IMR-90 (cell line): ENCODE measurements around the gene GPR39. TPM values are rescaled to one million over a fixed set of nuclear protein-coding genes. Genes with fewer than 3 reads are reported as not detected.

ENCODE experiments used
- ATAC-seq: fragments of 200-7000 bp; cut with Tn5 transposase; 2 replicates; pipeline ENCODE4 v1.9.1; 2020; ENCODE audit warnings: low read depth, mild to moderate bottlenecking, moderate library complexity
- BruUV-seq: library from RNA; stranded (reverse); fragments of 400-500 nt; replicated peaks from 2 replicates; lab custom pipeline; 2021; lab: Mats Ljungman, UMichigan
- CTCF ChIA-PET: fragments of 300-600 bp; formaldehyde crosslinking; extraction: SDS; loops from one replicate; lab custom pipeline; 2021; ENCODE audit warnings: antibody characterized with exemption; lab: Yijun Ruan, JAX
- POLR2A ChIA-PET: fragments of 300-600 bp; sonication (Branson Sonifier 250); formaldehyde crosslinking; loops from one replicate; lab custom pipeline; 2022; ENCODE audit warnings: antibody characterized with exemption; ENCODE audit not compliant: unreplicated experiment; lab: Charles Lee
- DNase-seq: peaks from one replicate; pipeline ENCODE4 v3.0.0; 2013
- H2AFZ ChIP-seq: replicated peaks from 2 replicates; pipeline ENCODE3; 2013; ENCODE audit warnings: low read length, mild to moderate bottlenecking; ENCODE audit not compliant: poor library complexity
- H2AK5ac ChIP-seq: 2 replicates; pipeline ENCODE4 v1.6.1; 2013; ENCODE audit warnings: low read depth, low read length, inconsistent platforms
- H2AK9ac ChIP-seq: replicated peaks from 2 replicates; pipeline ENCODE3; 2013; ENCODE audit warnings: mild to moderate bottlenecking, low read depth, low read length, moderate library complexity; ENCODE audit not compliant: poor library complexity
- H2BK120ac ChIP-seq: 2 replicates; pipeline ENCODE4 v1.6.1; 2013; ENCODE audit warnings: low read depth, low read length, inconsistent platforms
- H2BK15ac ChIP-seq: 3 replicates; pipeline ENCODE4 v1.6.1; 2013; ENCODE audit warnings: low read depth, low read length, inconsistent platforms
- H2BK20ac ChIP-seq: 2 replicates; pipeline ENCODE4 v1.6.1; 2013; ENCODE audit warnings: low read depth, mild to moderate bottlenecking, inconsistent platforms, low read length, moderate library complexity
- H2BK5ac ChIP-seq: 2 replicates; pipeline ENCODE4 v1.6.1; 2013; ENCODE audit warnings: mild to moderate bottlenecking, low read depth, low read length, inconsistent platforms; ENCODE audit not compliant: poor library complexity, severe bottlenecking
- H3K14ac ChIP-seq: replicated peaks from 2 replicates; pipeline ENCODE4 v1.6.1; 2013; ENCODE audit warnings: low read depth, low read length, inconsistent platforms
- H3K18ac ChIP-seq: 2 replicates; pipeline ENCODE4 v1.6.1; 2013; ENCODE audit warnings: low read depth, low read length, control low read depth
- H3K23ac ChIP-seq: 2 replicates; pipeline ENCODE4 v1.6.1; 2013; ENCODE audit warnings: low read depth, low read length, inconsistent platforms
- H3K27ac ChIP-seq: 2 replicates; pipeline ENCODE4 v1.5.1; 2013; ENCODE audit warnings: mild to moderate bottlenecking, control low read depth, low read length; ENCODE audit not compliant: insufficient read depth
- H3K27me3 ChIP-seq: 2 replicates; pipeline ENCODE4 v1.6.1; 2013; ENCODE audit warnings: low read length; ENCODE audit not compliant: control insufficient read depth, insufficient read depth
- H3K36me3 ChIP-seq: 2 replicates; pipeline ENCODE4 v1.6.1; 2013; ENCODE audit warnings: low read length, mixed read lengths; ENCODE audit not compliant: control insufficient read depth, insufficient read depth
- H3K4ac ChIP-seq: 2 replicates; pipeline ENCODE4 v1.6.1; 2013; ENCODE audit warnings: low read depth, low read length, inconsistent platforms
- H3K4me1 ChIP-seq: 2 replicates; pipeline ENCODE4 v1.6.1; 2013; ENCODE audit warnings: low read length, mixed read lengths; ENCODE audit not compliant: control insufficient read depth, insufficient read depth
- H3K4me2 ChIP-seq: 2 replicates; pipeline ENCODE4 v1.6.1; 2013; ENCODE audit warnings: low read depth, mild to moderate bottlenecking, control low read depth, low read length, moderate library complexity
- H3K4me3 ChIP-seq: 2 replicates; pipeline ENCODE4 v1.5.1; 2013; ENCODE audit warnings: low read depth, mild to moderate bottlenecking, control low read depth, low read length, moderate library complexity; ENCODE audit not compliant: insufficient read depth
- H3K56ac ChIP-seq: 2 replicates; pipeline ENCODE4 v1.6.1; 2013; ENCODE audit warnings: low read length, inconsistent platforms; ENCODE audit not compliant: insufficient read depth; ENCODE audit errors: extremely low read depth
- H3K79me1 ChIP-seq, 2 experiments: 2 replicates each; pipeline ENCODE4 v1.6.1; 2013; ENCODE audit warnings: low read length in 2 of 2, inconsistent platforms in 1 of 2, low read depth in 1 of 2
- H3K9ac ChIP-seq: 2 replicates; pipeline ENCODE4 v1.6.1; 2013; ENCODE audit warnings: low read depth, low read length, control low read depth
- H3K9me1 ChIP-seq: 2 replicates; pipeline ENCODE4 v1.6.1; 2013; ENCODE audit warnings: low read length, inconsistent platforms; ENCODE audit not compliant: insufficient read depth
- H3K9me3 ChIP-seq: 2 replicates; pipeline ENCODE4 v1.6.1; 2013; ENCODE audit warnings: low read length; ENCODE audit not compliant: control insufficient read depth, insufficient read depth
- H4K20me1 ChIP-seq: 2 replicates; pipeline ENCODE4 v1.6.1; 2013; ENCODE audit warnings: low read length, inconsistent platforms; ENCODE audit not compliant: insufficient read depth
- H4K5ac ChIP-seq: 2 replicates; pipeline ENCODE4 v1.6.1; 2013; ENCODE audit warnings: mild to moderate bottlenecking, low read depth, low read length, control low read depth
- H4K8ac ChIP-seq, 2 experiments: 2 replicates each; pipeline ENCODE4 v1.6.1; 2013; ENCODE audit warnings: low read depth in 2 of 2, low read length in 2 of 2, control low read depth in 1 of 2, inconsistent platforms in 1 of 2
- H4K91ac ChIP-seq: 2 replicates; pipeline ENCODE4 v1.6.1; 2013; ENCODE audit warnings: low read depth, low read length, inconsistent platforms; ENCODE audit not compliant: insufficient read depth
- BHLHE40 ChIP-seq: fragments of 150-350 bp; IDR thresholded peaks from 2 replicates; pipeline ENCODE4 v1.6.1; 2016; ENCODE audit warnings: mild to moderate bottlenecking, low read depth, low read length
- CEBPB ChIP-seq: IDR thresholded peaks from 2 replicates; pipeline ENCODE4 v1.6.1; 2012; ENCODE audit warnings: low read depth, low read length, improper control_type of control experiment
- CHD1 ChIP-seq: IDR thresholded peaks from 2 replicates; pipeline ENCODE4 v1.6.1; 2012; ENCODE audit warnings: low read depth, low read length, improper control_type of control experiment
- CTCF ChIP-seq: conservative IDR thresholded peaks from 2 replicates; pipeline ENCODE4 v1.5.1; 2012; ENCODE audit warnings: mild to moderate bottlenecking, low read depth, low read length, improper control_type of control experiment
- ELK1 ChIP-seq: fragments of 150-350 bp; IDR thresholded peaks from 2 replicates; pipeline ENCODE4 v1.6.1; 2016; ENCODE audit warnings: low read depth, mild to moderate bottlenecking, low read length, moderate library complexity, borderline replicate concordance
- FOS ChIP-seq: fragments of 150-350 bp; IDR thresholded peaks from 2 replicates; pipeline ENCODE4 v1.6.1; 2016; ENCODE audit warnings: low read depth, low read length
- MAFK ChIP-seq: IDR thresholded peaks from 2 replicates; pipeline ENCODE4 v1.6.1; 2012; ENCODE audit warnings: low read depth, low read length, improper control_type of control experiment
- MAZ ChIP-seq: IDR thresholded peaks from 2 replicates; pipeline ENCODE4 v1.6.1; 2012; ENCODE audit warnings: low read depth, mild to moderate bottlenecking, low read length, improper control_type of control experiment, moderate library complexity, borderline replicate concordance
- MXI1 ChIP-seq: IDR thresholded peaks from 2 replicates; pipeline ENCODE4 v1.6.1; 2012; ENCODE audit warnings: low read depth, mild to moderate bottlenecking, low read length, moderate library complexity, borderline replicate concordance
- NFE2L2 ChIP-seq: fragments of 150-350 bp; IDR thresholded peaks from 2 replicates; pipeline ENCODE4 v1.6.1; 2016; ENCODE audit warnings: low read depth, mild to moderate bottlenecking, low read length
- POLR2A ChIP-seq: IDR thresholded peaks from 2 replicates; pipeline ENCODE4 v1.6.1; 2012; ENCODE audit warnings: mild to moderate bottlenecking, low read depth, low read length
- RAD21 ChIP-seq: IDR thresholded peaks from 2 replicates; pipeline ENCODE4 v1.6.1; 2012; ENCODE audit warnings: low read length, improper control_type of control experiment
- RCOR1 ChIP-seq: IDR thresholded peaks from 2 replicates; pipeline ENCODE4 v1.6.1; 2012; ENCODE audit warnings: mild to moderate bottlenecking, low read length, improper control_type of control experiment; ENCODE audit not compliant: insufficient replicate concordance
- RFX5 ChIP-seq: IDR thresholded peaks from 2 replicates; pipeline ENCODE4 v1.8.0; 2012; ENCODE audit warnings: low read depth, mild to moderate bottlenecking, low read length, moderate library complexity
- SMC3 ChIP-seq: fragments of 150-350 bp; IDR thresholded peaks from 2 replicates; pipeline ENCODE4 v1.6.1; 2016; ENCODE audit warnings: low read depth, mild to moderate bottlenecking, antibody characterized with exemption, low read length, moderate library complexity
- USF2 ChIP-seq: fragments of 150-350 bp; IDR thresholded peaks from 2 replicates; pipeline ENCODE4 v1.6.1; 2017; ENCODE audit warnings: mild to moderate bottlenecking, antibody characterized with exemption, low read length, low read depth
- WGBS, 2 experiments: methylation state at CpG; one replicate each; pipeline versions ENCODE4 v1.1.5 to v1.1.7; 2013; ENCODE audit warnings: missing lambda C conversion rate in 2 of 2; ENCODE audit not compliant: insufficient read length in 1 of 2; ENCODE audit errors: extremely low coverage in 2 of 2; 5-methylcytosine and 5-hydroxymethylcytosine counted together
- dilution Hi-C: fragments of 300-500 bp; cut with HindIII; formaldehyde crosslinking; loops from one replicate; pipeline ENCODE4 v1.14.3; 2018; ENCODE audit warnings: low sequenced_read_pairs; ENCODE audit not compliant: unreplicated experiment
- in situ Hi-C: fragments of 300-500 bp; cut with MboI; formaldehyde crosslinking; loops from 3 replicates; pipeline ENCODE4 v1.14.3; 2019; ENCODE audit warnings: low sequenced_read_pairs, inconsistent platforms, mixed read lengths
- intact Hi-C: fragments of 100-400 bp; cut with micrococcal nuclease; formaldehyde crosslinking; loops from 2 replicates; pipeline ENCODE4 v1.10.0; 2022
- polyA plus RNA-seq, 3 experiments: library from polyadenylated mRNA; depleted of rRNA; stranded (reverse); fragments of >200 nt; gene quantifications; 2 replicates each; pipeline ENCODE4 v1.2.3, GENCODE V29; 2012; ENCODE audit warnings: low replicate concordance in 1 of 3
- total RNA-seq: library from RNA; depleted of rRNA; stranded (reverse); fragments of >200 nt; gene quantifications from 2 replicates; pipeline ENCODE4 v1.2.3, GENCODE V29; 2012

The GPR39 gene
- total and polyA plus RNA-seq, 2 of the 4 experiments (the other 2 are of a cell fraction): 4.4 to 9.0 TPM

- Histone ChIP-seq H3K56ac (no peak overlapping the region), H4K5ac (no peak overlapping the region), H2BK120ac (no peak overlapping the region), H2BK20ac (no peak overlapping the region), H3K14ac (no peak overlapping the region), H2AFZ (no peak overlapping the region), H3K4me3 (no peak overlapping the region), H4K91ac (no peak overlapping the region), H2BK5ac (no peak overlapping the region), H3K27ac (no peak overlapping the region), H2BK15ac (no peak overlapping the region), H4K20me1 (no peaks in the 10 kb centered on the region), H3K9ac (no peak overlapping the region), H3K18ac (no peak overlapping the region), H3K9me1 (no peaks in the 10 kb centered on the region), H3K4me1 (no peaks in the 10 kb centered on the region; the same call in 1 of the 2 replicates), H2AK5ac (no peak overlapping the region), H3K4me2 (no peak overlapping the region), H3K4ac (no peak overlapping the region), H3K27me3 (no peaks in the 10 kb centered on the region; the same call in 1 of the 2 replicates), H2AK9ac (no peak overlapping the region), H3K9me3 (peaks cover 6% of the 10 kb centered on the region; the same call in 1 of the 2 replicates), H3K23ac (no peak overlapping the region), H3K79me1 (no peaks in the 10 kb centered on the region), H3K36me3 (no peaks in the 10 kb centered on the region), H4K8ac (no peak overlapping the region)
- BruUV-seq: no TSS peak
- TF ChIP-seq RAD21 (no peak), CHD1 (no peak), USF2 (no peak), MAZ (no peak), NFE2L2 (no peak), MAFK (no peak), POLR2A (no peak), CEBPB (no peak), SMC3 (no peak), BHLHE40 (no peak), RCOR1 (no peak), MXI1 (no peak), CTCF (no peak), RFX5 (no peak), ELK1 (no peak), FOS (no peak)
- ATAC-seq (no peak), DNase-seq (no peak)
- POLR2A ChIA-PET: no interaction called here
- dilution Hi-C loops (no loop called here), in situ Hi-C loops (no loop called here), intact Hi-C loops (no loop called here)
- WGBS, 2 experiments: 8% methylated on average over 2 of the region's 4 CpGs; no CpG with 5 or more reads in 1 of the 2 experiments
- CTCF ChIA-PET: interaction anchor here (1.0 kb wide), 1 partner anchor 9 kb away, joined by 4 read pairs; no protein-coding TSS in a partner anchor
Observed at GRCh38 chr2:132538331-132538855, 121.8 kb downstream of the GPR39 start.
